OCI-LY3 (cell line): ENCODE measurements around the gene PRDM16.

ENCODE experiments used
- EZH2phosphoT487 ChIP-seq: fragments of 200-600 bp; shearing (Covaris generic); IDR thresholded peaks from 2 replicates; pipeline ENCODE4 v1.6.1; 2018; ENCODE audit warnings: antibody characterized with exemption, mixed run types, low read depth
- TF ChIP-seq, protein P1 (sequence below): fragments of 200-600, 300-600 bp; sonication (generic); IDR thresholded peaks from 2 replicates; pipeline ENCODE4 v1.5.1; 2014; ENCODE audit warnings: antibody characterized with exemption, low read length, low read depth

- no peak for TF ChIP-seq EZH2phosphoT487
- TF ChIP-seq, protein P1, sequence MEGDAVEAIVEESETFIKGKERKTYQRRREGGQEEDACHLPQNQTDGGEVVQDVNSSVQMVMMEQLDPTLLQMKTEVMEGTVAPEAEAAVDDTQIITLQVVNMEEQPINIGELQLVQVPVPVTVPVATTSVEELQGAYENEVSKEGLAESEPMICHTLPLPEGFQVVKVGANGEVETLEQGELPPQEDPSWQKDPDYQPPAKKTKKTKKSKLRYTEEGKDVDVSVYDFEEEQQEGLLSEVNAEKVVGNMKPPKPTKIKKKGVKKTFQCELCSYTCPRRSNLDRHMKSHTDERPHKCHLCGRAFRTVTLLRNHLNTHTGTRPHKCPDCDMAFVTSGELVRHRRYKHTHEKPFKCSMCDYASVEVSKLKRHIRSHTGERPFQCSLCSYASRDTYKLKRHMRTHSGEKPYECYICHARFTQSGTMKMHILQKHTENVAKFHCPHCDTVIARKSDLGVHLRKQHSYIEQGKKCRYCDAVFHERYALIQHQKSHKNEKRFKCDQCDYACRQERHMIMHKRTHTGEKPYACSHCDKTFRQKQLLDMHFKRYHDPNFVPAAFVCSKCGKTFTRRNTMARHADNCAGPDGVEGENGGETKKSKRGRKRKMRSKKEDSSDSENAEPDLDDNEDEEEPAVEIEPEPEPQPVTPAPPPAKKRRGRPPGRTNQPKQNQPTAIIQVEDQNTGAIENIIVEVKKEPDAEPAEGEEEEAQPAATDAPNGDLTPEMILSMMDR, result no peak
These were observed 383.8 kb downstream of the PRDM16 start for GRCh38 chr1:3452866-3453175.
